Pancreas (tissue), 10 donors: Measurements from ENCODE around the gene TBC1D17. TPM values are rescaled to one million over a fixed set of nuclear protein-coding genes. Genes with fewer than 3 reads are reported as not detected.

ENCODE experiments used
- ATAC-seq, 4 donors: fragments of 200-7000 bp; cut with Tn5 transposase; one replicate each; pipeline versions ENCODE4 v1.8.0 to v1.9.1; 2020; ENCODE audit warnings: mild to moderate bottlenecking in 4 of 4, moderate library complexity in 4 of 4
- DNase-seq, 6 donors: peaks; one replicate each; pipeline ENCODE4 v3.0.0-alpha.2; 2020
- FAIRE-seq: peaks from 2 replicates; lab custom pipeline; 2012; peaks lifted over from hg19 to GRCh38; lab: Jason Lieb, UNC
- H3K27ac ChIP-seq, 4 donors: fragments of 200-600 bp; sonication (generic); 1 replicate in 3 of 4; 2 replicates in 1 of 4; pipeline versions ENCODE4 v1.5.0 to v1.8.0; 2020
- H3K27me3 ChIP-seq, 4 donors: fragments of 200-600 bp; one replicate each; pipeline ENCODE4 v1.8.0; 2021
- H3K36me3 ChIP-seq, 3 donors: fragments of 200-600 bp; sonication (generic) in 1 of 3; one replicate each; pipeline versions ENCODE4 v1.5.0 to v1.8.0; 2020 to 2021
- H3K4me1 ChIP-seq, 3 donors: fragments of 200-600 bp; one replicate each; pipeline ENCODE4 v1.8.0; 2021
- H3K4me3 ChIP-seq, 4 donors: fragments of 200-600 bp; sonication (generic) in 2 of 4; one replicate each; pipeline versions ENCODE4 v1.5.0 to v1.8.0; 2020 to 2021
- H3K9me3 ChIP-seq, 4 donors: fragments of 200-600 bp; one replicate each; pipeline ENCODE4 v1.8.0; 2021
- WGBS, 2 donors: extraction: QIAGEN DNeasy Blood & Tissue Kit; methylation state at CpG; one replicate each; pipeline ENCODE4 v1.1.7; 2013; 5-methylcytosine and 5-hydroxymethylcytosine counted together
- intact Hi-C, 3 donors: fragments of 100-400 bp; cut with DNase I; formaldehyde crosslinking; loops; one replicate each; pipeline versions ENCODE4 v1.11.1 to v1.14.2; 2022
- polyA plus RNA-seq, 2 donors: library from polyadenylated mRNA; stranded (reverse); fragments of 200-250 nt; gene quantifications; one replicate each; pipeline ENCODE4 v1.2.3, GENCODE V29; 2013
- total RNA-seq, 6 donors: library from RNA; stranded (reverse); fragmentation: NEBNext Ultra II Directional in 4 of 6; extraction: Animal tissue kit (Norgen Biotek cat#: 25700) in 4 of 6; gene quantifications; one replicate each; pipeline versions ENCODE4 v1.2.1 to v1.2.4, GENCODE V29; 2021 to 2023
- TF ChIP-seq, protein P1 (sequence below), 4 donors: fragments of 200-600 bp; sonication (generic) in 3 of 4; IDR thresholded peaks; one replicate each; pipeline versions ENCODE4 v1.5.0 to v1.8.0; 2021; ENCODE audit warnings: antibody characterized with exemption in 4 of 4
- donor health status: healthy with polysubstance abuse.
- donor health status: DM: no; HTN: no; CAD: no; lungs with moderate emphysema.
- donor health status: DM: no; HTN: no; CAD: no.
- donor health status: control.
- donor health status: control.
- donor health status: Bipolar disorder and iron deficiency.
- donor health status: DM: yes; HTN: yes; CAD: no.
- donor health status: DM: no; HTN: no; CAD: no.
- donor health status: DM: no; HTN: no; CAD: no.
- donor health status: DM: yes; HTN: yes; CAD: no.

The TBC1D17 gene
- total and polyA plus RNA-seq, 8 donors = 21.0 to 99.3 (median 31.3) TPM

DNA sequence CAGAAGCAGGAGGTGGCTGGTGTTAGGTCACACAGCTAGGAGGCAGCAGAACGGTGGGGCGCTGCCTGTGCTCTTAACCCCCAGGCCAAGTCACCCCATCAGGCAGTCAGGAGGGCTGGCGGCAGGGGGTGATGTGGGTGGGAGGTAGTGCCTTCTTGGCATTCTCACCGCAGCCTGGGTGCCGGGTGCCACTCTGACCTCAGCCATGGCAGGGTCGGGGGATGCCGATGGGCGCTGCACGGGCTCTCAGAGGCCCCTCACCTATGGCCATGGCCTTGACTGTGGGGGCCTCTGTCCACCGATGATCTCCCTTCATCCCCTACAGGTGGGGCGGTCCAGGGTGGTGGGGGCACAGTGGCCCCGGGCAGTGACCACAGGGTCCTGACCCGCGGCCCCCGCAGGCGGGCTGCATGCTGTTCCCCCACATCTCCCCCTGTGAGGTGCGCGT is 20.9 kb upstream of the TBC1D17 start:
- FAIRE-seq (no peak), ATAC-seq (no peak), DNase-seq (peak in 3 of 6 donors; percentile 45 to 79 (median 61))
- Histone ChIP-seq H3K9me3 (no peaks in the 10 kb centered on the region), H3K27me3 (no peaks in the 10 kb centered on the region), H3K36me3 (peaks cover 0 to 37% (median 10%) of the 10 kb centered on the region in 3 donors), H3K4me3 (no peak overlapping the region), H3K4me1 (peaks cover 0 to 3% (median 0%) of the 10 kb centered on the region in 3 donors), H3K27ac (no peak overlapping the region)
- TF ChIP-seq, protein P1, sequence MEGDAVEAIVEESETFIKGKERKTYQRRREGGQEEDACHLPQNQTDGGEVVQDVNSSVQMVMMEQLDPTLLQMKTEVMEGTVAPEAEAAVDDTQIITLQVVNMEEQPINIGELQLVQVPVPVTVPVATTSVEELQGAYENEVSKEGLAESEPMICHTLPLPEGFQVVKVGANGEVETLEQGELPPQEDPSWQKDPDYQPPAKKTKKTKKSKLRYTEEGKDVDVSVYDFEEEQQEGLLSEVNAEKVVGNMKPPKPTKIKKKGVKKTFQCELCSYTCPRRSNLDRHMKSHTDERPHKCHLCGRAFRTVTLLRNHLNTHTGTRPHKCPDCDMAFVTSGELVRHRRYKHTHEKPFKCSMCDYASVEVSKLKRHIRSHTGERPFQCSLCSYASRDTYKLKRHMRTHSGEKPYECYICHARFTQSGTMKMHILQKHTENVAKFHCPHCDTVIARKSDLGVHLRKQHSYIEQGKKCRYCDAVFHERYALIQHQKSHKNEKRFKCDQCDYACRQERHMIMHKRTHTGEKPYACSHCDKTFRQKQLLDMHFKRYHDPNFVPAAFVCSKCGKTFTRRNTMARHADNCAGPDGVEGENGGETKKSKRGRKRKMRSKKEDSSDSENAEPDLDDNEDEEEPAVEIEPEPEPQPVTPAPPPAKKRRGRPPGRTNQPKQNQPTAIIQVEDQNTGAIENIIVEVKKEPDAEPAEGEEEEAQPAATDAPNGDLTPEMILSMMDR (IDR thresholded peaks at IDR 0.05) = no peak
- intact Hi-C loops = no loop called here
- WGBS, 2 donors = 91 to 92% methylated on average over 18 of the region's 18 CpGs

DNA sequence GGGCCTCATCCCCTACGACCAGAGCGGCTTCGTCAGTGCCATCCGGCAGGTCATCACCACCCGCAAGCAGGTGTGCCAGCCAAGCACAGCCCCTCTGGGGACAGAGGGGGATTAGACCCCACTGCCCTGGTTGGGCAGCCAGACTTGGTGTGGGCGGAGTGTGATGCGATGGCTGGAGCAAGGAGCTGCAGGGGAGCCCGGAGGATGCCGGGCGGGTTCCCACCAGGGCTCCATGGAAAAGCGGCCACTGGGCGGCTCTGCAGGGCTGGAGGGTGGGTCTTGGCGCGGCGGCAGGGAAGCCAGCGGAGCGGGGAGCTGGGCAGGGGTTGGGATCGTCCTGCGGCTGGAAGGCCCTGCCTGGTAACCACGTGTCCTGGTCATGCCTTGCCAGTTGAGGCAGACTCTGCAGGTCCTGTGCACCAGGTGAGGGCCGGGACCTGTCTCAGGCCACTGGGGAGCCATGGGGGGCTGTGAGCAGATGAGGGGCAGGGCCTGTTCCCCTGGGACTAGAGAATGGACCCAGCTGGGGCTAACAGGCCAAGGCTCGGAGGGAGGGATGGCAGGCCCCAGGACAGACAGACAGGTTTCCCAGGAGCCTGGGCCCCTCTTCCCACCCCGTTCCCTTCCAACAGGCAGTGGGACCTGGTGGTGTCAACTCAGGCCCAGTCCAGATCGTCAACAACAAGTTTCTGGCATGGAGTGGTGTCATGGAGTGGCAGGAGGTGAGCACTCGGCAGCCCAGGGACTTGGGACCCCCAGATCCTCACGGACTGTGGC is 20.3 kb upstream of the TBC1D17 start:
- Histone ChIP-seq H3K4me1 (peaks cover 0 to 3% (median 0%) of the 10 kb centered on the region in 3 donors), H3K27me3 (no peaks in the 10 kb centered on the region), H3K9me3 (no peaks in the 10 kb centered on the region), H3K27ac (no peak overlapping the region), H3K36me3 (peaks cover 0 to 38% (median 10%) of the 10 kb centered on the region in 3 donors), H3K4me3 (no peak overlapping the region)
- intact Hi-C loops = no loop called here
- DNase-seq (peak in 3 of 6 donors; percentile 52 to 79 (median 58)), ATAC-seq (no peak), FAIRE-seq (no peak)
- WGBS, 2 donors = 93% methylated on average over 26 of the region's 26 CpGs
- TF ChIP-seq, protein P1 (IDR thresholded peaks at IDR 0.05) = no peak

DNA sequence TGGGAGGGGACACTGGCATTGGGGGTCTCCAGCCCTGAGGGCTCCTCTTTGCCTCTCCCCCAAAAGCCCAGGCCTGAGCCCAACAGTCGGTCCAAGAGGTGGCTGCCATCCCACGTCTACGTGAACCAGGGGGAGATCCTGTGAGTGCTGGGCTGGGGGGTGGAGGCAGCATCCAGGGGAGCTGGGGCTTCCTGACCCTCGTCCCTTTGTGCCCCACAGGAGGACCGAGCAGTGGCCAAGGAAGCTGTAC is 19.7 kb upstream of the TBC1D17 start:
- FAIRE-seq (no peak), ATAC-seq (no peak), DNase-seq (no peak)
- Histone ChIP-seq H3K4me1 (peaks cover 0 to under 1% (median 0%) of the 10 kb centered on the region in 3 donors), H3K4me3 (no peak overlapping the region), H3K27ac (no peak overlapping the region), H3K36me3 (peaks cover 0 to 38% (median 10%) of the 10 kb centered on the region in 3 donors), H3K27me3 (no peaks in the 10 kb centered on the region), H3K9me3 (no peaks in the 10 kb centered on the region)
- intact Hi-C loops = no loop called here
- 88 to 94% methylated on average over 5 of the region's 5 CpGs for WGBS, 2 donors
- TF ChIP-seq, protein P1 (IDR thresholded peaks at IDR 0.05) = no peak

DNA sequence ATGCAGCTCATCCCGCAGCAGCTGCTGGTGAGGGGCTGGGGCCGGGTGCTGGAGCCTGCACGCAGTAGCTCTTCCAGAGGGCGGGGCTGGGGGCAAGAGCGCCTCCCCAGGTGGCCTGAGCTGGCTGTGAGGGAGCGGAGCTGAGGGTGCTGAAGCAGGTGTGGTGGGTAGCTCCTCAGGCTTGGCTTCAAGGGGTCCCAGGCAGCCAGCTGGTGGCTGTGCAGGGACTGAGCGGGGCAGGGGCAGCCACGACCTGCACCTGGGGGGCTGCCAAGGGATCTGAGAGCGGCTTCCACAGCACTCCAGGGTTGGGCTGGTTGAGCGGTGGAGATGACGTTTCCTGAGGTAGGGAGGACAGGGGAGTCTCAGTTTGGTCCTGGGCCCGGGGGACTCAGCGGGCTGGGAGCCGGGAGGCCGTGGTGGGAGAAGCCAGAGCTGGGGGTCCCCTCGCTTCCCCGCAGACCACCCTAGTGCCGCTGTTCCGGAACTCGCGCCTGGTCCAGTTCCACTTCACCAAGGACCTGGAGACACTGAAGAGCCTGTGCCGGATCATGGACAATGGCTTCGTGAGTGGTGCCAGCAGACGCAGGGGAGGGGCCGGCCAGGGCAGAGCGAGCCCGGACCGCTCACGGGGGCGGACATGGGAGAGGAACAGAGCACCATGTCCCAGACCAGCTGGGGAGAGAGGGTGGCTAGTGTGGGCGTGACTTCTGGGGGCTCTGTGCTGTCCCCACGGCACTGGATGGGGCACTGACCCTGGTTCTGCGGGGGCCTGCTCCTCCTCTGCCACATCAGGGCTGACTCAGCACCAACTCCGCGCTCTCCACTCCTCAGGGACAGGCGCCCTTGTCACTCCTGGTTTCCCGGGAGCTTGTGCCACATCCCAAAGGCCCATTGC is 19.2 kb upstream of the TBC1D17 start:
- intact Hi-C loops = no loop called here
- H3K27me3 ChIP-seq = no peaks in the 10 kb centered on the region
- H3K27ac ChIP-seq = no peak overlapping the region
- WGBS, 2 donors = 91% methylated on average over 34 to 37 of the region's 37 CpGs
- TF ChIP-seq, protein P1 (IDR thresholded peaks at IDR 0.05) = no peak
- H3K9me3 ChIP-seq = no peaks in the 10 kb centered on the region
- H3K4me1 ChIP-seq = no peaks in the 10 kb centered on the region
- peaks cover 0 to 38% (median 10%) of the 10 kb centered on the region in 3 donors for H3K36me3 ChIP-seq
- FAIRE-seq (no peak), DNase-seq (peak in 2 of 6 donors; percentile 47 to 84), ATAC-seq (peak in 1 of 4 donors; percentile 0)
- no peak overlapping the region for H3K4me3 ChIP-seq
